Measurements from ENCODE around the gene GTSF1L. TPM values are rescaled to one million over a fixed set of nuclear protein-coding genes. Genes with fewer than 3 reads are reported as not detected.

Gene GTSF1L
- total and polyA plus RNA-seq, 9 of the 15 experiments (the other 6 are each of a cell fraction or from before 2014, with no cell fraction given) = not detected

DNA sequence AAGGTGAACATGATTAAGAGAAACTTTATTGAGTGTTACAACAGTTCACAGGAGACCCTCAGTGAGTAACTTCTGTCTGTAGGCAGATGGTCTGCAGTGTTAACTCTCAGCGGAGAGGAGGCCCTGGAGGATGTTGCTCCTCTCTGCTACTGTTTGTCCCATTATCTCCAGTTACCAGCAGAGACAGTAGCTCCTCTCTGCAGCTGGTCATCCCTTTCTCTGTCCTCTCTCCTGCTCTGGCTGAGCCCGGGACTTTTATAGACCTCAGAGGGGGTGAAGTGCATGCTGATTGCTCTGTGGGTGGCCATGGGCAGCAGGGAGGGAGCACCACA lies 5.7 kb downstream of the GTSF1L start:
- POLR2A ChIA-PET = interaction anchor here (2.4 kb wide), 1 partner anchor 11 kb away, joined by 9 read pairs; no protein-coding TSS in a partner anchor
- CTCF ChIA-PET (ENCODE audit: low intra/inter-chr PET ratio) = no interaction called here
- no peaks in the 10 kb centered on the region for H3K9me3 ChIP-seq (replicated peaks; ENCODE audit: control insufficient read depth, insufficient read depth, low read depth, low read length)
- WGBS (ENCODE audit: insufficient coverage, low coverage, missing lambda C conversion rate) = 0% methylated on average over 2 of the region's 2 CpGs
- no peak for TF ChIP-seq FOXP1 (CRISPR knock-in tag; IDR thresholded peaks at IDR 0.05)
- no peak for TF ChIP-seq BDP1 (IDR thresholded peaks at IDR 0.05; ENCODE audit: insufficient read depth, insufficient read length)
- TF ChIP-seq SMARCB1 (IDR thresholded peaks at IDR 0.05; ENCODE audit: insufficient read length, low read depth) = no peak
- peak; percentile 94 for TF ChIP-seq ZNF263 (CRISPR knock-in tag; IDR thresholded peaks at IDR 0.05; ENCODE audit: borderline replicate concordance)
- ATAC-seq (peak; percentile 31; the same call in 2 of the 3 replicates), DNase-seq (ENCODE audit: extremely low read depth in 1 of 4, low spot score in 3 of 4) (no peak), FAIRE-seq (no peak)
- intact Hi-C loops (cut with micrococcal nuclease) = loop anchor here (10.0 kb wide), 1 partner anchor 266 kb away; the partner anchor contains the start of gene SRSF6
- peaks cover 0 to 8% of the 10 kb centered on the region in 2 experiments; a peak in 1 of 5 replicates for H3K4me1 ChIP-seq (replicated peaks in 1 of 2; ENCODE audit: control insufficient read depth in 2 of 2, insufficient read depth in 2 of 2, low read length in 2 of 2)
- BruUV-seq (replicated peaks) = no TSS peak
- in situ Hi-C loops (cut with MboI) = no loop called here
- H3K36me3 ChIP-seq (ENCODE audit: control insufficient read depth, insufficient read depth, low read length) = peaks cover 9% of the 10 kb centered on the region; the same call in 1 of the 3 replicates
- no peak overlapping the region for H3K9ac ChIP-seq (ENCODE audit: insufficient read depth in 1 of 2, low read depth in 2 of 2, low read length in 2 of 2)
- no peaks in the 10 kb centered on the region for H4K20me1 ChIP-seq (replicated peaks; ENCODE audit: control insufficient read depth, insufficient read depth, low read length)
- no peak overlapping the region for H2AFZ ChIP-seq (ENCODE audit: low read depth, low read length)
- H3K79me2 ChIP-seq (ENCODE audit: control insufficient read depth, insufficient read depth, low read length) = no peaks in the 10 kb centered on the region
- no peak overlapping the region for H3K4me3 ChIP-seq
- H3K27me3 ChIP-seq (ENCODE audit: control insufficient read depth in 2 of 2, insufficient read depth in 2 of 2, low read length in 2 of 2) = peaks cover 4 to 11% of the 10 kb centered on the region in 2 experiments; a peak in 2 of 5 replicates
- H3K27ac ChIP-seq (ENCODE audit: extremely low read depth, low read depth, low read length) = no peak overlapping the region
- H3K9me1 ChIP-seq (ENCODE audit: control insufficient read depth, insufficient read depth, low read length) = no peaks in the 10 kb centered on the region
- H3K4me2 ChIP-seq (ENCODE audit: insufficient read depth, low read length) = no peak overlapping the region

DNA sequence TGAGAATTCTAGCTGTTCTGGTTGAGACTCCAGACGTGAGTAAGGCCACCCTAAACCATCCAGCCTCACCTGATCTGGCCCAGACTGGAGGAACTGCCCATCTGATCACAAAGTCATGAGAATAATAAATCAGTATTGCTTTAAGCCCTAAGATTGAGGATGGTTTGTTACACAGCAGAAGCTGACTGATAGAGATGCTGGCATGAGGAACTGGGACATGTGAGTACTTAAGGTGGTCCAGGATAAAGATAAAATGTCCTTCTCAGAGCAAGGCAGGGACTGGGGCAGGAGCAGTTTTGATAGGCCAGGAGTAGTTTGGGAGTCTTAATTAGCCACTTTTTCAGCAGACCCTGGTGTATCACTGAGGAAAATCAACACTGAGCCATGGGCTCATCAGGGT lies 6.8 kb downstream of the GTSF1L start:
- no peak for ATAC-seq
- ChIA-PET CTCF (ENCODE audit: low intra/inter-chr PET ratio) (no interaction called here), POLR2A (interaction anchor here (2.4 to 2.7 kb wide), 2 partner anchors 12 to 14 kb away, joined by 7 to 9 read pairs; no protein-coding TSS in a partner anchor)
- Histone ChIP-seq H3K4me3 (no peak overlapping the region), H3K4me1 (replicated peaks in 1 of 2; ENCODE audit: control insufficient read depth in 2 of 2, insufficient read depth in 2 of 2, low read length in 2 of 2) (peaks cover 0 to 8% of the 10 kb centered on the region in 2 experiments; a peak in 1 of 5 replicates), H3K79me2 (ENCODE audit: control insufficient read depth, insufficient read depth, low read length) (no peaks in the 10 kb centered on the region), H3K9me1 (ENCODE audit: control insufficient read depth, insufficient read depth, low read length) (no peaks in the 10 kb centered on the region), H4K20me1 (replicated peaks; ENCODE audit: control insufficient read depth, insufficient read depth, low read length) (no peaks in the 10 kb centered on the region), H3K27ac (ENCODE audit: extremely low read depth, low read depth, low read length) (no peak overlapping the region), H3K27me3 (ENCODE audit: control insufficient read depth in 2 of 2, insufficient read depth in 2 of 2, low read length in 2 of 2) (0 out of 5 replicates have a peak, but pooled peaks cover 0 to 9% of the 10 kb centered on the region in 2 experiments), H3K9me3 (replicated peaks; ENCODE audit: control insufficient read depth, insufficient read depth, low read depth, low read length) (no peaks in the 10 kb centered on the region), H3K36me3 (ENCODE audit: control insufficient read depth, insufficient read depth, low read length) (peaks cover 19% of the 10 kb centered on the region; the same call in 1 of the 3 replicates), H3K9ac (ENCODE audit: insufficient read depth in 1 of 2, low read depth in 2 of 2, low read length in 2 of 2) (no peak overlapping the region), H3K4me2 (ENCODE audit: insufficient read depth, low read length) (no peak overlapping the region), H2AFZ (ENCODE audit: low read depth, low read length) (no peak overlapping the region)
- no TSS peak for BruUV-seq (replicated peaks)
- DNase-seq (ENCODE audit: extremely low read depth in 1 of 4, low spot score in 3 of 4) = no peak
- in situ Hi-C loops (cut with MboI) (no loop called here), intact Hi-C loops (cut with micrococcal nuclease) (loop anchor here (10.0 kb wide), 1 partner anchor 265 kb away; the partner anchor contains the start of gene SRSF6)
- WGBS (ENCODE audit: insufficient coverage, low coverage, missing lambda C conversion rate) = 10% methylated on average over 1 of the region's 1 CpG
- no peak for FAIRE-seq
- TF ChIP-seq BCOR (IDR thresholded peaks at IDR 0.05) = peak; percentile 50; the same call in 1 of the 2 replicates
- peak; percentile 50 for TF ChIP-seq RBM25 (IDR thresholded peaks at IDR 0.05; ENCODE audit: low read depth, low read length, severe bottlenecking)
- TF ChIP-seq KHSRP (IDR thresholded peaks at IDR 0.05) = no peak
